Astrocyte of the spinal cord (primary cell): ENCODE measurements around the gene CFD.

ENCODE experiments used
- DNase-seq: peaks from one replicate; pipeline ENCODE4 v3.0.0; 2011; ENCODE audit warnings: low read depth, low spot score
- H3K4me3 ChIP-seq: 2 replicates; pipeline ENCODE4 v1.5.1; 2011; ENCODE audit warnings: low read depth, mild to moderate bottlenecking, low read length, moderate library complexity
- CTCF ChIP-seq: IDR thresholded peaks from 2 replicates; pipeline ENCODE4 v1.5.1; 2012; ENCODE audit warnings: low read depth, mild to moderate bottlenecking, low read length, inconsistent platforms
- in situ Hi-C: cut with HindIII; loops from 2 replicates; pipeline ENCODE4 v1.10.0; 2017; ENCODE audit warnings: low sequenced_read_pairs

CFD gene

GRCh38 chr19:881385-882071 lies 22.1 kb downstream of the CFD start:
- no peak for TF ChIP-seq CTCF
- in situ Hi-C loops: no loop called here
- H3K4me3 ChIP-seq: no peak overlapping the region
- DNase-seq: no peak

- TF ChIP-seq CTCF: no peak
Measured at GRCh38 chr19:882871-883497, 23.5 kb downstream of the CFD start.

GRCh38 chr19:883661-884211 lies 24.3 kb downstream of the CFD start:
- DNase-seq: no peak
- in situ Hi-C loops: no loop called here
- H3K4me3 ChIP-seq: no peak overlapping the region
- TF ChIP-seq CTCF: no peak

More at GRCh38 chr19:882871-883497, 23.5 kb downstream of the CFD start:
- no peak overlapping the region for H3K4me3 ChIP-seq
- in situ Hi-C loops: no loop called here
- DNase-seq: no peak

GRCh38 chr19:884420-885211 lies 25.2 kb downstream of the CFD start:
- no peak overlapping the region for H3K4me3 ChIP-seq
- in situ Hi-C loops: no loop called here
- TF ChIP-seq CTCF: no peak
- DNase-seq: no peak

GRCh38 chr19:885536-886224 lies 26.2 kb downstream of the CFD start:
- H3K4me3 ChIP-seq: no peak overlapping the region
- DNase-seq: no peak
- in situ Hi-C loops: no loop called here
- TF ChIP-seq CTCF: no peak

- in situ Hi-C loops: no loop called here
- no peak overlapping the region for H3K4me3 ChIP-seq
- TF ChIP-seq CTCF: no peak
- peak; percentile 80 for DNase-seq
Measured at GRCh38 chr19:887072-887471, 27.6 kb downstream of the CFD start.
